HG03571 (cell line): ENCODE results near the gene IQCE.
A peak's percentile ranks its signal among the peaks of the same experiment; 100 is the strongest.
"Not testable (repeated sequence)": the region's sequence is repeated elsewhere in the genome, so short reads cannot be mapped to it uniquely, and the experiment has no call there.

Experiments used
- ATAC-seq: cut with Tn5 transposase; IDR thresholded peaks from one replicate; pipeline ENCODE4 v1.9.1; 2021; ENCODE audit not compliant: unreplicated experiment

IQCE gene

DNA sequence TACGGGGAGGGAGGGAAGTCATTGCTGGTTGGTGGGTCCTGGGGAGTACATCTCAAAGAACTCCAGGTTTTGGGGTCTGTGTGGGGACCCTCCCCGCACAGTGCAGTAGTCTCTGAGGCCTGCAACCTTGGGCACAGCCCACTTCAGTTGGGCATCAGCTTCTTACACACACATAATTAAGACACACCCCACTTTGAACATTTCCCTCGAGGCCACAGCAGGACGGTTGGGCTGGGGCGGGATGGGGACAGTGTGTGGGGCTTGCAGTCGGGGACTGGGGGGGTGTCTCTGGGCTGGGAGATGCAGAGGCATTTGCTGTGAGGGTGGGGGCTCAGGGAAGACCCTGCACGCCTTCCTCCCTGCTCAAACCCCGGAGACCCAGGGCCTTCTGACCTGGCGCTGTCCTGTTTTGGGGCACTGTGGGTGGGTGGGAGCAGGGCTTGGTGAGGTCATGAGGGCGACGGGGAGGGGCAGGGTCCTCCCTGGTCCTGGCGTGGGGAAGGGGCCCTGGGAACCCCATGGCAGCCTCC lies 38.0 kb upstream of the IQCE start:
- ATAC-seq, result no peak

DNA sequence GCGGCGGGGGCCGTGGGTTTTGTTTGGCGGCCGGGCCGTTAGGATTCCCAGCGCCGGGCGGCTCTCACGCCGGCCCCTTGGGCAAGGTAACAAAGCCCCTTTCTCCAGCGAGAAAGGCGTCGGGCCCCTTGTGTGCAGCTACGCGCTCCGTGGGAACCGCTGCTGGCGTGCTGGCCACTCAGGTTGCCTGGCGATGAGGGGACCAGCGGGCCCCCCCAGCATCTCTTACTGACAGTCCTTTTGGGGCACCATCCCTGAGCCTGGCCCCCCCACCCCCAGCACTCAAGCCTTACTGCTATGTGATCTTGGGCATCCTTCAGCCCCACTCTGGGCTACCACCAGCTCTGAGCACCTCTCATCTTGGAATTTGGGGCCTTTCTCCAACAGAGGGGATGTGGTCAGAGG lies 37.4 kb upstream of the IQCE start:
- no peak for ATAC-seq

DNA sequence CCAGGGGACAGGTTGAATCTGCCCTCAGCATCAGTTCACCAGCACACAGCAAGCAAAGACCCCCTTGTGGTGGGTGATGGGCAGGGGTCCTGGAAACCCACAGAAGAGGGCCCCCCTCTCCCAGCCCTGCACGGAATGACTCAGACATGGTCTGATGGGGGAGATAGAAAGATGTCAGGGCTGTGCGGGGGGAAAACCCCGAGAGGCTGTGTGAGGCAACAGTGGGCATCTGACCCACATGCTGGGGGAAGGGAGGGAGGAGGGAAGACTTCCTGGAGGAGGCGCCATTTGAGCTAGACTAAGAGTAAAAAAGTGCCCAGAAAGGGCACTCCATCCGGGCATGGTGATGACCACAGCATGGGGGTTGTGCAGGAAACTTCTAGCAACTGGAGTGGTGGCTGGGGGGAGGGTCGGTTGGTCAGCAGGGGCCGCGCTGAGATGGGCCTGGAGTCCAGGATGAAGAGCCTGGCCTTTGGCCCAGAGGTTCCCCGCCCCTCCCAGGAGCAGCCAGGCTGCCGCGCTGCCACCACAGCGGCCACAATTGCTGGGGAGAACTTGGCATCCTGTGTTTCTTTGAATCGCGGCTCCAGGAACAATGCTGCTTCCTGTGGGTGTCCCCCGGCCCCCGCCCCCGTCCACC lies 36.7 kb upstream of the IQCE start:
- ATAC-seq, result no peak

DNA sequence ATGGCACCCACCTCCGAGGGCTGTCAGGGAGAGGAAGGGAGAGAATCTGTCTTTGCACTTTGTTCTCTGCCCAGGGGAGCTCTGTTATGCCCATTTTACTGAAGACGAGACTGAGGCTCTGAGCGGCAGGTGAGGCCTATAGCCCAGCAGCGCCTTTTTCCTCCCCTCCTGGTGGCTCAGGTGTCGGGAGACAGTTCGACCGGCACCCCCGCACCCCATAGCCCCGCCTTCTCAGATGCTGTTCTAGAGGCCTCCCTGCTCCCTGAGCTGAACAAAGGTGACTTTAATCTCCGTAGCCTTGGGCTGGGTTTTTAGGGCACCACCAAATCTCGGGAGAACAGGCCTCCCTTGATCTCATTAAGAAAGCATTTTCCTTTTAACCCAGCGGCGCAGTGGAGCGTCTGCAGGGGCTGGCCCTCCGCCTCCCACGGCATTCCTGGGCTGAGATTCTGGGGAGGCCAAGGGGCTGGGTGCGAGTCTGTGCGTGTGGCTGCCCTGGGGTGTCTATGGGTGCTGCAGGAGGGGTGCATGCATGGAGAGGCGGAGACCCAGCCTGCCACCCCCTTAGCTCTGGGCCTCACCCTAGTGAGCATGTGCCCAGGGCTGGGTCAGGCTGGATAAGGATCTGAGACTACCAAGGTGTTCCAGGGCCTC lies 35.9 kb upstream of the IQCE start:
- ATAC-seq, result no peak

DNA sequence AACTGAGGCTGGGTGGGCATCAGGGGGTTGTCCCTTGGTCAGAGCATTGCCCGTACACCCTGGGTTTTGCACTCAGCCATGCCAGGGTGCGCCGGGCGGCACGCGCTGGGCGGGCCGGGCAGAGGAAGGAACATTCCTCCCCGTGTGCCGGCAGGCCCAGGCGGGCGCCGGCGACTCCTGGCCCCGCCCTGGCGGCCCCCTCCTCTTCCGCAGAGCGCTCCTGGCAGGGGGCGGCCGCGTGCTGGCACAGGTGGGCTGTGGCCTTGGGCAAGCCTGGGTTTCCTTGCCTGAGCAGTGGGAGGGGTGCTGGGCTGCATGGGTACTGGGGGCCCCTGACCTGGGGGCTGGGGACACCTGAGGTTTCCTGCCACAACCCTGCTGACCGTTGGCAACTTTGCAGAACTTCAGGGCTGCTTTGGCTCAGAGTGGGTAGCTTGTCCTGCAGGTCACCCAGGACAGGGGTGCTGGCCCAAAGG lies 35.3 kb upstream of the IQCE start:
- ATAC-seq, result no peak

DNA sequence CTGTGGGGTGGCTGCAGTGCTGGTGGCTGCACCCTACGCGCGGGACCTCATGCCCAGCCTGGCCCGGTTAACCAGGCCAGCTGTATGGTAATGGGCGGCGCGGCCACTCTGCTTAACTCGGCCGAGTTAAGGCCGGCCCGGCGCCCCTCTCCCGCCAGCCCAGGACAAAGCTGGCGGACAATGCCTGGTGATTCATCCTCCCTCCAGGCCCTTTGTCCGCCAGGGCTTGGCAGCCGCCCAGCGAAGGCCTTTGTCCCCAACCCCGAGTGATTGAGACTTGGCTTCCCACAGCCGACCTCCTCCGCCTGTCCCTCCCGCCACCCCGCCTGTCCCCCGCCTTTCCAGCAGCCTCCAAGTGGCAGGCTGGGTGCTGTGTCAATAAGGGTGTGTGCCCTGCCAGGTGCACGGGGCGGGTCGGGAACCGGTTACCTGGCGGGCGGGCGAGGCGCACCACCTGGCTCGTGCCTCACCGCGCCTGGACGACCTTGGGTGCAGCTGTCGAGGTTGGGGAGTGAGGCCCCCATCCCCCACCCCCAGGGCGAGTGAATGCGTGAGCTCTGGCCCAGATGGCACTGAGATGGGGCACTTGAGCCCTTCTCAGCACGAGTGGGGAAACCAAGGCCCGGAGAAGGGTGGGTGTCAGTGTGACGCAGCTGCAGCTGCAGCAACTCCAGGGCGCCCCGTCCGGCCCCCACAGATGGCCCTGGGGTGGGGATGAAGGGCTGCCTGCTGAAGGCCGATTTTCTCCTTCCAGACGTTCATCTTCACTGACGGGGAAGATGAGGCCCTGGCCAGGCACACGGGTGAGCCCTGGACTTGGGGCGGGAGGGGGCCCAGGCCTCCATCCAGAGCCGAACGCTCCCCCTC lies 34.6 kb upstream of the IQCE start:
- ATAC-seq, result no peak

DNA sequence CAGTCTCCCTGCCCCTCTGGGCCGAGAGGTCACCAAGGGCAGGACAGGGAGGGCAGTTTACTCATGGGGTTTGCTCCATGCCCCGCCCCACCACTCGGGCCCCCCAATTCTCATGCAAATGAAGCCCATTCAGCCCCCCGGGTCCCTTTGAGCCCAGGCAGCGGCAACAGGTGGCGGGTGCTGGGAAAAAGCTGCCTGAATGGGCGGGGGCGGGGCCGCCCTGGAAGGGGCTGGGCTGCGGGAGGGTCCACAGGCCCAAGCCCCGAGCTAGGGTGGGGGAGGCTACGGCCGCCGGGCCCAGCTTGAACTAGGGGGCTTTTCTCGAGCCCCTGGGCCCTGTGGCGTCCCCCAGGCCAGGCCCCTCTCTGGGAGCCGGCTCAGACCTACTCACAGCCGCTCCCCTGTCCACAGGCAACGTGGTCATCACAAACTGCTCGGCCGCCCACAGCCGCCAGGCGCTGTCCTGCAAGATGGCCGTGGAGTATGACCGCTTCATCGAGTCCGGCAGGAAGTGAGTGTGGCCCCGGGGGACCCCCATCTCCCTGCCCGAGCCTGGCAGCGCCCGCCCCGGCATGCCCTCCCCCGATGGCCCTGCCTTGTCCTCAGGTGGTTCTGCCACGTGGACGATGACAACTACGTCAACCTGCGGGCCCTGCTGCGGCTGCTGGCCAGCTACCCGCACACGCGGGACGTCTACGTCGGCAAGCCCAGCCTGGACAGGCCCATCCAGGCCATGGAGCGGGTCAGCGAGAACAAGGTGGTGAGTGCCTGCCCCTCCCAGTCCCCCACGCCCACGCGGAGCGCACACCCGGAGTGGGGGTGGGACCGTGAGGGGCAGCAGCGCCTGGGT lies 33.7 kb upstream of the IQCE start:
- ATAC-seq, result no peak

GRCh38 chr7:2525658-2526630 lies 32.8 kb upstream of the IQCE start:
- ATAC-seq, result no peak

DNA sequence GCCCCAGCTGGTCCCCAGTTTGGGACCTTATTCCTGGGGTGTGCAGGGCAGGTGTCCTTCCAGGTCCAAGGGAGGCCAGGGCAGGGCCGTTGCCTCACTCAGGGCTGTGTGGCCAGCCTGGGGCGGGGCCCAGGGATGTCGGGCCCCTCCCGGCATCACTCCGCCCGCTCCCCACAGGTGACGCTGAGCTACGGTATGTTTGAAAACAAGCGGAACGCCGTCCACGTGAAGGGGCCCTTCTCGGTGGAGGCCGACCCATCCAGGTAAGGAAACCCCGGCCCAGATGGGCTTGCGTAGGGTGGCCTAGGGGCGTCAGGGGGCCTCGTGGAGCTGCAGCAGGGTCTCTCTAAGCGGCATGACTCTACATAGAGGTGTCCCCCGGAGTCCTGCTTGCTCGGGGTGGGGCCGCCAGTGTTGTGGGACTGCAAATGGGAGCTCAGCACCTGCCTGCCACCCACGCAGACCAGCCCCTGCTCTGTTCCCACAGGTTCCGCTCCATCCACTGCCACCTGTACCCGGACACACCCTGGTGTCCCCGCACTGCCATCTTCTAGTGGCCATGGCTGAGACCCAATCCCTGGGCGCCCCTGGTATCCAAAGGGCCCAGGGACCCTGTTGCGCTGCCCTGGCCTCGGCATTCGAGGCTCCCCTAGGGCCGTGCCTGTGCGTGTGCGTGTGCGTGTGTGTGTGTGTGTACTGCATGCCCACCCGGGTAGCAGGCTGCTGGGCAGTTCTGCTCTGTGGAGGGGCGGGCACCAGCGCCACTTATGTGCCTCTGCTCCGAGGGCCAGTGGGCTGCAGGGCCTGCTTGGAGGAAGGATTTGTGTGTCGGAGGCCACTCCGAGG lies 31.9 kb upstream of the IQCE start:
- ATAC-seq, result no peak

DNA sequence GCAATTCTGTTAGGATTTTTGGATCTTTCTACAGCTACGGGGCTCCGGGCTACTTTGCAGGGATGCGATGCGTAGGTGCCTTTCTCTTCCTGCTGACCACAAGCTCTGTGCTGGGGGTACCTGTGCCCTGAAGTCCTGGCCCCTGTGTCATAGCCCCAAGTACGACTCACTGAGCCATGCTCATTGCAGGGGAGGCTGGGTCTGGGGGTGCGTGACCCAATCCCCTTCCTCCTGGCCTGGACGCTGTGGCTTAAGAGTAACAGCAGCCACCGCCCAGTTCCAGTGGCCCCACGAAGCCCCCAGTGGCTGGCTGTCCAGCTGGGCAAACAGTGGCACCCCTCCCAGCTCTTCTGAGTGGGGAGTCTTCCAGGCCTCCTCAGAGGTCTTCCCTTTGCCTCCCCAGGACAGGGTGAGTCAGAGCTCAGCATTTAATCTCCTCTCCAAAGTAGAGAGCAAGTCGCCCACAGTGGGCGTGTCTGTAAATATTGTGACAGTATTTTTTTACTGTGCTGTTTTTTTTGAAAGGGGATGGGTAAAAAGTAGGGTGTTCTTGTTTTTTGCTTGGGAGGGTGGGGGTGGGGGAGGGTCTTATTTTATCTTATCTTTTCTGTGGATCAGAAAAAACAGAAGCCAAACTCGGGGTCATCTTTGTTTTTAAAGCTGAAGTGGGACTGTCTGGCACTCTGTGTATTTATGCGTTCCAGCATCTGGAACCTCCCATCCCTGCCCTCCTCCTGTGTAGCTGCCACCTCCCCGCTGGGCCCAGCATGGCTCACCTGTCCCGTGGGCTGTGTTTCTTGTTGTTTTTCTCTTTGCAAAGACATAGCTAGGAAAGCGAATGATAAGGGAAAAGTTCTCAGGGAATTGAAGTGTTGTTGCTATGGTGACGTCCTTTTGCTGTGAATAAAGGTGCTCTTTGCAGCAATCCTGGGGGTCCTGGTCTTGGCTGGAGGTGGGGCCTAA lies 31.0 kb upstream of the IQCE start:
- no peak for ATAC-seq

DNA sequence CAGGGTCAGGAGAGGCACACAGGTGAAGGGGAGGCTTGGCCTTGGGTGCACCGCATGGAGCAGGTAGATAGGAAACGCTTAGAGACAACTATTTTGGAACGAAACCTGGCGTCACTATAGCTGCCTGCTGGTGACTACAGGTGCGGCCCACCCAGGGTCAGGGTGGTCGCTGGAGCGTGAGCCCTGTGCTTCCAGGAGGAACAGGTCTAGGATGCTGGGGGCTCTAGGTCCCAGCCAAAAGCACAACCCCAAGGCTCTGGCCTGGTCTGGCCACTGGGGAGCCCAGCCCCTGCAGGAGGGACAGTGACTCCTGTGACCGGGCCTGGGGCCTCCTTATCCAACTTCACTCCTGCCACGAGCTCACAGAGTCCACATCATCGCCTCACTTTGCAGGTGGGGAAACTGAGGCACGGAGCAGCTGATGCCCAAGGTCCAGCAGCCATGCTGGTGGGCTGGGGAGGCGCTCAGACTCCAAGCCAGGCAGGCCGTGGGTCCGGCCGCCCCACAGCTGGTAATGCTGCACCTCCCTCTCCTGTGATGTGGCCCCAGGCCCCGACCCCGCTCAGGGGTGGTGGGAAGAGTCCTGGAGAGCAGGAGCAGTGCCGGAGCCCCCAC lies 30.2 kb upstream of the IQCE start:
- ATAC-seq, result no peak

DNA sequence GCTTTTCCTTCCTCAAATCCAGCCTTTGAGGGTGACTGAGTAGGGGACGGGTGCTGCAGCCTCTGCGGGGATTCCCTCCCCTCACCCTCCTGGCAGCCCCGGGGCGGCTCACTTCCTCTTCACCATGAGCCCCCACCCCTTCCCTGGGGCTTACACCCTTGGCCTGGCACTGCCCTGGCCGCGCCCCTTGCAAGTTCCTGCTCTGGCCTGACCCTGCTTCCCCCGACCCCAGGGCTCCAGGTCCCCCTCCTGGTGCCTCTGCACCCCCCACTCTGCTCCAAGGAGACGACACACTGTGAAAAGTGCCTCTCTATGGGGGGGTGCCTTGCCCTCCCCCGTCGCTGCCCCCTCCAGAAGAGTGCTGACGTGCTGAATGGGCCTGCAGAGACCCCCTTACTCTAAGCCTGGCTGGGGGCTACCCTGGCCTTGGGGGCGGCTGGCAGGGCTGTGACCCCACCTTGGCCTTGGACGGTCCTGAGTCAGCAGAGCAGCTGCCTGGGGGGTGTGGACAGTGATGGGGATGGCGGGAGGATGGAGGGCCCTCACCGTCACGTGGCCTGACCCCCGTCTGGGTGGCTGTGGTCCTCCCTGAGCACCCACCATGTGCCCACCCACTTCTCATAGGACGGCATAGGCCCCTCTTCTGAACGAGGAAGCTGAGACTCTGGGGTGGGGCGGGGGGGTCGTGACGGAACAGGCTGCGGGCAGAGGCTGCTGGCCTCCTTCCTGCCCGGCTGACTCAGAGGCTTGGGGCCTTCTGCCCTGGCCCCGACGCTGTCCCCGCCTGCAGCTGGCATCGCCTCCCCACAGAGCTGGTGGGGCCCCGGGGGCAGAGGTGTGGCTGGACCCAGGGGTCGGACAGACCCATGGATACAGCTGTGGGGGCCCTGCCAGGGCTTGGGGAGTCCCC lies 29.4 kb upstream of the IQCE start:
- peak; percentile 21 for ATAC-seq

DNA sequence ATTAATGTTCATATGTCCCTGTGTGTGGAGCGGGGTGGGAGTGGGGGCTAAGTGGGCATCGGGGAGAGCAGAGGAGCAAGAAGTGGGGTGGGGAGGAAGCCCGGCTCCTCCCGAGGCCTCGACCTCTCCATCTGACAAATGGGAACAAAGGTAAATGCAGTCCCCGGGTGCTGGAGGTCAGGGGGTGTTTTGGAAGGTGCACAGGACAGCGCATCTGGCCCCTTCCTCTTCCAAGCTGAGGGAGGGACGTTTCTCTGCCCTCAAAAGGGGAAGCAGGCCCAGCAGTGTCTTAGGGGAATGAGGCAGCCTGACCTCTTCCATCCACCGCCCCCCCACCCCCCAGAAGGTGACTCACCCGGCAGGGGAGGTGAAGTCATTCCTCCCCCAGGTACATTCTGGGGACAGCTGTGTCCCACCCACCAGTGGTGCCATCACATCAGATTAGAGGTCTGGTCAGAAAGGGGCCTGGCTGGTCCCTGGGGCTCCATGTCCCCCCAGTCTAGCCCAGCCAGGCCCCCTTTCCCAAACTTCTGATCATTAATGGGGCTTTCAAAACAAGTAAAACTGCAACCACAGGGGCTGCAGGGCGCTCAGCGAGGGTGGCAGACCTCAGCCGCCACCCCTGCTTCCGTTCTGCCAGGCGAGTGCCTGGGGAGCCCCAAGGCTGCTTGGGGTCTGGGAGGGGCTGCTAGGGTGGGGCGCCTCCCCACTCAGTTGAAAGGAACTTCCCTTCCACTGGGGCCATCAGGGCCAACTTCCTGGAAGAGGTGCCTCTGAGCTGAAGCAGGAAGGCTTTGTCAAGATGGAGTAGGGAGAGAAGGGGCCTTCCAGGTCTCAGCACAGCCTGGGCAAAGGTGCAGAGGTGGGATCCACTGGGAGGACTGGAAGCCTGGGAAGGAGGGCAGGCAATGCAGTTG lies 28.4 kb upstream of the IQCE start:
- ATAC-seq, result peak; percentile 35

DNA sequence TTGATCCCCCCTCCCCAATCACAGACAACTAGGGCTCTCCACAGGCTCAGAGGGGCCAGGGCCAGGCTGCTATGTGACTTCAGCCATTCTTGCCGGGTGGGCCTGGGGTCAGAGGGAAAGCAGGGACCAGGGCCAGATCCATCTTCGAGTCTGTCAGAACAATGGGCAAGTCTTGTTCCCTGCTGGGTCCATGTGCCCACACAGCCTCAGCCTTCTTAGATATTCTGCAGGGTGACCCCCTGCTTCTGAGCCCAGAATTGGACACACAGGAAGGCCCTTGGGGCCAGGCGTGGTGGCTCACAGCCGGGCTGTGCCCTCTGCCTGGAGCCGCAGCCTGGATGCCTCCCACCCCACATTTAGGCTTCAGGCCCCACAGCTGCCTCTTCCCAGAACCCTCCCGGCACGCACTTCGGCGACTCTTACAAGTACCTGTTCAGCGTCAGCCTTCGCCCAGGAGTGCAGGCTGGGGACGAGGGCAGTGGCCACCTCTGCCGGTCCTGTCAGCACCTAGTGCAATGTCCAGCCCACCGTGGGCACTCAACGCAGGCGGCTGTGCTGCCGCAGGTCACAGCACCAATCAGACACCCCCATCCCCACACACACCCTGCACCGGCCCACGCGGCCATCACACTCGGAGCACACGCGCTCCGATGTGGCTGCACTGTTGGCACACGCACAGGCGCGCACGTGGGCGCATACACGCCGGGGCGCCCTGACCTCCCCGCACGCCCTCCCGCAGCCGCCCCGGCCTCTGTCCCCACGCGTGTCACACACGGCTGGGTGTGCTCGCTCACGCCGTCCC lies 27.6 kb upstream of the IQCE start:
- not testable (repeated sequence) for ATAC-seq
